ENCODE measurements around the gene JTB.

Gene JTB

DNA sequence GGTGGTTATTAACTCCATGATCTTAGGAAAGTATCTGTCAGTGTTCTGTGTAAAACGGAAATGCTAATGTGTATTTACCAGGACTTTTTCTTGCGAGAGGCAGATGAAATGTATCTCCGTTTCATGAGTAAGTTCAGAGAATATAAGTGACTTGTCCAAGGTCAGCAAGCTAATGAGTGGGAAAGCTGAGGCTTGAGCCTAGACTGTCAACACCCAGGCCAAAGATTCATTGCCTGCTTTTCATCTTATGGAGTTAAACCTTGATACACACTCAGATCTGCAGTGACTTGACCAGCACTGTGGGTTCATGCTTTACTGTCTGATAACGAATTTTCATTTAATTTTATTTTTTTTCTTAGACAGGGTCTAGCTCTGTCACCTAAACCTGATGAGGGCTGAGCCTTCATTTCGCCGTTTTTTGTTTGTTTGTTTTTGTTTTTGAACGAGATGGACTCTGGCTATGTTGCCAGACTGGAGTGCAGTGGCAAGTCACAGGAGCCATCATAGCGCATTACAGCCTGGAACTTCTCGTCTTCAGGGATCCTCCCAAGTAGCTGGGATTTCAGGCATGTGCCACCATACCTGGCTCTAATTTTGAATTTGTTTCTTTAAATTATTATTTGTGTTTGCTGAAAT is 918 bp upstream of the JTB start:
- DNase-seq: no peak

DNA sequence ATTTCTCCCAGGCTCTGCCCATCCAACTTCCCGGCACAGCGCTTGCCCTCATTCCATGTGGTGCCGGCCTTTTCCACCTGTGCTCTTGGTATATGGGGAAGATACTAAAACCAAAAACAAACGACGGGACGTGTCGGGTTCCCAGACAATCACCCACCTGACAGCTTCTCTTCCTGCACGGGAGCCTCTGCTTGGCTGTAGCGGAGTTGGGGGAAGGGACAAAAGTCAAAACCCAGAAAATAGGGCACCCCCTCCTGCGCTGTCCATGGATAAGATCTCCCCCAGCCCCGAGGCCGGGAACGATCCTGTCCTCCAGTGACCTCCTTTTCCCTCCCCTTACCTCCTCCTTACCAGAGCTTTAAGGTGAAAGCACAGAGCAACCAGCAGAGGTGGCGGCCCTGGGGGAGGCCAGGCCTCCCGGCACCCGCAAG is 640 bp downstream of the JTB start:
- DNase-seq: no peak

- no peak for DNase-seq
Observed at GRCh38 chr1:153973525-153973924, 3.9 kb downstream of the JTB start.

- no peak for DNase-seq
Observed at GRCh38 chr1:153973071-153973470, 4.4 kb downstream of the JTB start.

GRCh38 chr1:153970346-153970745 is 7.1 kb downstream of the JTB start:
- DNase-seq: no peak

DNA sequence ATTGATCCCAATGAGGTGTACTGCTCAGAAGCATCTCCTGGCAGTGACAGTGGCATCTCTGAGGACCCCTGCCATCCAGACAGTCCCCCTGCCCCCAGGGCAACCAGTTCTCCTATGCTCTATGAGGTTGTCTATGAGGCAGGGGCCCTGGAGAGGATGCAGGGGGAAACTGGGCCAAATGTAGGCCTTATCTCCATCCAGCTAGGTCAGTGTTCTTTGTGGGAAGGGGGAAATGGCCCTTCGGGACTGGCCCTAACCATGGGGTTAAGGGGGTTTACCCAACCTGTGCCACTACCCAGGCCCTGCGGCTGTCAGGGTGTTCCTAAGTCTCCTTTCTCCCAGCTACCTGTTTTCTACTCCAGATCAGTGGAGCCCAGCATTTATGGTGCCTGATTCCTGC is 8.5 kb downstream of the JTB start:
- DNase-seq: no peak

GRCh38 chr1:153968408-153968807 is 9.1 kb downstream of the JTB start:
- DNase-seq: no peak

DNA sequence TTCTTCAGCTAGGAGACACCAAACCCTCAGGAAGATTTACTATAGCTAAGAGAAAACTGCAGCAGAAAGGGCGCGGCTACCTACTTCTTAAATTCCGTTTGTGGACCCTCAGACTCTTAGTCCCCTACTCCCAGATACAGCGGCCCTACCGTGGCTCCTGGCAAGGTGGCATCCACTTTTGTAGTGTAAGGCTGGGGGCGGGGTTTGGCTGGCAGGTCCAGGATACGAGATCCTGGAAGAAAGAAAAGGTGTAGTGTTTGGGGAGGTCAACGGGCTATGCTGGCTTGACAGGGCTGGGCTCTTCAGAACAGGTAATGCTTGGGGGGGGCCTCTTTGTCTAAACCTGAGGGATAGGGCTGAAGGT is 9.5 kb downstream of the JTB start:
- no peak for DNase-seq

- peak; percentile 93 for DNase-seq
Observed at GRCh38 chr1:153967107-153967999, 10.1 kb downstream of the JTB start, which contains the start of gene CREB3L4. TSS of gene CREB3L4 (plus strand) at chr1:153967902. CDS start at chr1:153968526, 624 bp downstream.

GRCh38 chr1:153963850-153964331 is 13.6 kb downstream of the JTB start:
- no peak for DNase-seq

DNA sequence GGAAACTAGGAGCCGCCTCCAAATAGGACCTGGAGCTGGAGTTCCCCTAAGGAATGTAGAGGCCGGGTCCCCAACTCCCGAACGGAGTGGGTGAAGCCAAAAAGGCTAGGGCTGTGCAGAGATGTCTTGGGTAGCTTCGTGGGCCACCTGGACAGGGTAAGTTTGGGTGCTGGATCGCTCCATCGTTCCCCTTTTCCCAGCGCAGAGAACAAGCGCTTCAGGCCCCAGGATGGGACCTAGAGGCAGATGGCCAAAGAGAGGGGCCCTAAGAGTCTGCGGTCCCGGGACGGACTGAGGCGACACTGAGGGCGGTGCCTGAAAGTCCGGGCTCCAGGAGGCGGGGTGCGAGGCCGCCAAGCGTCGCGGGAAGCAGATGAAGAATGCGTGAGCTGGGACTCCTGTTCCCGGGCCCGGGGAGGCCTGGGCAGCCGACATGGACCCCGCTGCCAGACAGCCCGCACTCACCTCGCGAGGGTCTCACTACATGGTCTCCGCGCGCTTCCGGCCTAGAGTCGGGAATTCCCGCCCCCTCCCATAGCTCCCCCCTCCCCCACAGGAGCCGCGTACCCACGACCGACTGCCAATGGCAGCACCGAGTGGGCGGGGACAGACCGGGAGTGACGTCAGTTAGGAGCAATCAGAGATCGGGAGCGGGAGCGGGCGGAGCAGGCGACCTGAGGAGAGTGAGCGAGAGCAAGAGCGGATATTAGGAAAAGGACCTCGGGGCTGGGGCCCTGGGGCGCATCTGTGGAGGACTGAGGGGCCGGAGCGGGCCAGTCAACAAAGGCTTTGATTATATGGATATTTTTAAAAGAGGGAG is 14.2 kb downstream of the JTB start, which contains the start of gene SLC39A1:
TSS of gene SLC39A1 (minus strand) at position 508 of the 820 bp plus-strand sequence. CDS start 822 bp downstream, outside the sequence.
- DNase-seq: peak; percentile 99

DNA sequence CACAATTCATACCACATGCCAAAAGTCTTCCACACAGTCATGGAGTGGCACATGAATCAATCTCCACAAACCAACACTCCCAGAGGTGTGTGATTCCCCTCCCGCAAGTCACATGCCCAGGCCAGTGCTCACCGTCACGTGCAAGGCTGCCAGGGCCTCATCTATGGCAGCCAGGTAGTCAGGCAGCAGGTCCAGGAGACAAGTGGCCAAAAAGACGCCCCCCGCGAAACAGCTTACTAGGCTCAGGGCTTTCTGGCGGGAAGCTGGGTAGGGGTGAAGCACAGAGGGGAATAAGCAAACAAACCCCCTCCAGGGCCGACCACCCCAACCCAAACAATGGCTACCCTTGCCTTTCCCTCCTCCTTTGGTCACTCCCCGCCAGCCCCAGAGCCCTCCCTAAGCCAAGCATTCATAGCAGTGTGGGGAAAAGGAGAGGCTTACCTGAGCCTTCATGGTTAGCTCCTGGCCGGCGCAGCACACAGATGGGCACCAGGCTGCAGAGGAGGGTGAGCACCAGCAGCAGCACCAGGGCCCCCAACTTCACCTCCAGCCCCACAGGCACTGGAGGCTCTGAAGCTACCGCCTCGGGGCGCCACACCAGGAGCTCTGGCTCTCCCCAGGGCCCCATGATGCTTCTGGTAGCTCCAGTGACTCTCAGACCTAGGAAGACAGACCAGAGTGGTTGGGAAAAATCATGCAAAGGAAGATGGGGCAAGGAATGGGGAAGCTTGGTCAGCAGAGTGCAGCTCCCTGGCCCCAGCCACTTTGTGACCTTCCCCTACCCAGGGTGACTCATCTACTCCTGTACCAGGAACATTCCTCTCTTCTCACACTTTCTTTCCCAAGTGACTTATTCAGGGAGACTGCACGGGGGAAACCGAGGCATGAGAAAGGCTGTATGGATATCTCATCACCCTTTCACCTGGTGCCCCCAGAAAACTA is 15.1 kb downstream of the JTB start:
- DNase-seq: no peak

- no peak for DNase-seq
Observed at GRCh38 chr1:153961421-153961820, 16.1 kb downstream of the JTB start.

DNA sequence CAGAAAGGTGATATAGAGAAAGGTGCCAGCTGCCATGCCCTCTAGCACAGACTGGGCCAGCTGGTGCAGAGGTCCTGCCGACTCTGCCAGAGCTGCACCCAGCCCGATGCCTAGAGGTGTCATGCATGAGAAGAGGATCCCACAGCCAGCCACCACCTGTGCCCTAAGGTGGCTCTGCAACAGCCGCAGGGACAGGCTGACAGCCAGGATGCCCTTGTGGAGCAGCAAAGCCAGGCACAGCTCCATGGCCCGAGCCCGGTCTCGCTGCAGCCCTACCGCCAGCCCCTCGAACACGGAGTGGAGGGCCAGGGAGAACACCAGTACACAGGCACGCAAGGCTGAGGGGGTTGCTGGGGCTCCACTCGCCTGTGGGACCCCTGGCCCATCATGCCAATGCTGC is 17.3 kb downstream of the JTB start:
- DNase-seq: no peak

GRCh38 chr1:153959454-153959853 is 18.0 kb downstream of the JTB start:
- no peak for DNase-seq

GRCh38 chr1:153958961-153959260 is 18.6 kb downstream of the JTB start:
- no peak for DNase-seq

DNA sequence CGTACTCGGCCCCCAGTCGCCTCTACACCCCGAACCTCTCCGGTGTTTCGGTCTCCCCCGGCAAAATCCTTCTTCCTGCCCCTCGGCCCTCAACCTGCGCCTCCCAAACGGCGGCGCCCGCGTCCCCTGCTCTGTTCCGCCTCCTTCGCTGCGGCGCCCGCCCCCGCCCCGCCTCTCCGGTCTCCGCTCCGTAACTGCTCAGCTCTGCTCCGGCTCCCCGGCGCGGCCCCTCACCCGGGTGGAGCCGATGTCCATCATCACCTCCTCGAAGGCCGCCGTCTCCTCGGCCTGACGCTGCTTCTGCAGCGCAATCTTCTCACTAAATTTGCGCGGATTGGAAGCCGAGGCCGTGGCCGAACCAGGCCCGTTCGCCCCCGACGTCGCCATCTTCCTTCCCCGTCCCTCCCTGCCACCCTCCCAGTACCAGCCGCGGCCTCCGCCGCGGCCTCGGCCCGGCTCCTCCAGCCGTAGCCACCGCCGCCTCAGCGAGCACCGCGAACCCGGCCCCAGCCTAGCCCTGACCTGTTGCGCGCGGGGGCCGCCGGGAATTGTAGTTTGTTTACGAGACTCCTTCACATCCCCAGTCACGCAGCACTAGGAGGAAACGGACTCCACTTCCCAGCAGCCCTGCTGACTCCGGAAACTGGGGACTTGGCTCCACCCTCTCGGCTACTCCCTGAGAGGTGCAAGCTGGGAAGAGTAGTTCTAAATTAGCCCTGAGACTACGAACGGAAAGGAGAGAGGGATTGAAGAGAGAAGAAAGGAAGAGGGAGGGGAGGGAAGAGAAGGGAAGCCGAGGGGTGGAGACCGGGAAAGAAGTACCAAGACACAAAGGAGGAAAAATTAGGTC is 19.1 kb downstream of the JTB start, which contains the start of gene CRTC2:
TSS of gene CRTC2 (minus strand) at position 502 of the 850 bp plus-strand sequence. CDS start at position 387, 115 bp downstream.
- DNase-seq: peak; percentile 100

- peak; percentile 42 for DNase-seq
Observed at GRCh38 chr1:153957744-153958110, 19.7 kb downstream of the JTB start.

- no peak for DNase-seq
Observed at GRCh38 chr1:153956997-153957715, 20.3 kb downstream of the JTB start.

GRCh38 chr1:153954826-153955225 is 22.6 kb downstream of the JTB start:
- no peak for DNase-seq
